Trophoblast cell (in vitro differentiated cells and primary cell): ENCODE measurements around the gene TENM4.

Experiments
- DNase-seq, 2 donors: peaks; one replicate each; pipeline ENCODE4 v3.0.0-alpha.2; 2016
- H2AFZ ChIP-seq: 2 replicates; pipeline ENCODE4 v1.6.1; 2013; ENCODE audit warnings: low read length, moderate library complexity, mild to moderate bottlenecking; ENCODE audit not compliant: insufficient read depth, poor library complexity
- H2AK5ac ChIP-seq: 2 replicates; pipeline ENCODE4 v1.6.1; 2013; ENCODE audit warnings: mild to moderate bottlenecking, low read length
- H2BK120ac ChIP-seq: 2 replicates; pipeline ENCODE4 v1.6.1; 2013; ENCODE audit warnings: low read length, mild to moderate bottlenecking, moderate library complexity; ENCODE audit not compliant: insufficient read depth, poor library complexity
- H2BK12ac ChIP-seq: 2 replicates; pipeline ENCODE4 v1.6.1; 2013; ENCODE audit warnings: mild to moderate bottlenecking, low read length, moderate library complexity
- H2BK5ac ChIP-seq: 2 replicates; pipeline ENCODE4 v1.6.1; 2013; ENCODE audit warnings: low read length, low read depth, moderate library complexity, mild to moderate bottlenecking; ENCODE audit not compliant: poor library complexity
- H3K14ac ChIP-seq: 2 replicates; pipeline ENCODE4 v1.6.1; 2013; ENCODE audit warnings: mild to moderate bottlenecking, low read length
- H3K18ac ChIP-seq: 2 replicates; pipeline ENCODE4 v1.6.1; 2013; ENCODE audit warnings: mild to moderate bottlenecking, low read length
- H3K23ac ChIP-seq: 2 replicates; pipeline ENCODE4 v1.6.1; 2013; ENCODE audit warnings: low read length
- H3K27ac ChIP-seq: 2 replicates; pipeline ENCODE4 v1.5.1; 2013; ENCODE audit warnings: low read depth, mild to moderate bottlenecking, inconsistent platforms, low read length, moderate library complexity
- H3K27me3 ChIP-seq: 2 replicates; pipeline ENCODE4 v1.6.1; 2013; ENCODE audit warnings: inconsistent platforms, mild to moderate bottlenecking, low read length, moderate library complexity; ENCODE audit not compliant: insufficient read depth
- H3K36me3 ChIP-seq, 2 experiments: 1 replicate in 1 of 2; 2 replicates in 1 of 2; pipeline ENCODE4 v1.6.1; 2013; ENCODE audit warnings: low read length in 2 of 2, mild to moderate bottlenecking in 2 of 2, moderate library complexity in 1 of 2; ENCODE audit not compliant: insufficient read depth in 2 of 2, control insufficient read depth in 1 of 2
- H3K4ac ChIP-seq: 2 replicates; pipeline ENCODE4 v1.6.1; 2013; ENCODE audit warnings: low read depth, mild to moderate bottlenecking, low read length, moderate library complexity
- H3K4me1 ChIP-seq, 2 experiments: 1 replicate in 1 of 2; 2 replicates in 1 of 2; pipeline ENCODE4 v1.6.1; 2013; ENCODE audit warnings: low read length in 2 of 2, mild to moderate bottlenecking in 2 of 2, moderate library complexity in 1 of 2; ENCODE audit not compliant: insufficient read depth in 2 of 2, control insufficient read depth in 1 of 2
- H3K4me2 ChIP-seq: 2 replicates; pipeline ENCODE4 v1.6.1; 2013; ENCODE audit warnings: inconsistent platforms, mild to moderate bottlenecking, low read length, moderate library complexity
- H3K4me3 ChIP-seq: 2 replicates; pipeline ENCODE4 v1.5.1; 2013; ENCODE audit warnings: mild to moderate bottlenecking, low read depth, low read length, inconsistent platforms
- H3K79me1 ChIP-seq: one replicate; pipeline ENCODE4 v1.6.1; 2013; ENCODE audit warnings: low read length
- H3K79me2 ChIP-seq: 2 replicates; pipeline ENCODE4 v1.6.1; 2013; ENCODE audit warnings: low read length, mild to moderate bottlenecking; ENCODE audit not compliant: control insufficient read depth, insufficient read depth, poor library complexity
- H3K9ac ChIP-seq: 2 replicates; pipeline ENCODE4 v1.6.1; 2013; ENCODE audit warnings: mild to moderate bottlenecking, low read length
- H3K9me3 ChIP-seq: 2 replicates; pipeline ENCODE4 v1.6.1; 2013; ENCODE audit warnings: low read depth, mild to moderate bottlenecking, control low read depth, inconsistent platforms, low read length; ENCODE audit not compliant: insufficient read depth
- H4K12ac ChIP-seq: 2 replicates; pipeline ENCODE4 v1.6.1; 2013; ENCODE audit warnings: low read depth, mild to moderate bottlenecking, low read length, moderate library complexity
- H4K8ac ChIP-seq: 2 replicates; pipeline ENCODE4 v1.6.1; 2013; ENCODE audit warnings: low read depth, mild to moderate bottlenecking, low read length, moderate library complexity
- H4K91ac ChIP-seq: one replicate; pipeline ENCODE4 v1.6.1; 2013; ENCODE audit warnings: low read depth, mild to moderate bottlenecking, low read length, moderate library complexity
- WGBS: extraction: QIAGEN DNeasy Blood & Tissue Kit; methylation state at CpG from one replicate; pipeline ENCODE4 v1.1.7; 2013; ENCODE audit warnings: missing lambda C conversion rate; ENCODE audit not compliant: insufficient read length, insufficient coverage; ENCODE audit errors: extremely low coverage; 5-methylcytosine and 5-hydroxymethylcytosine counted together

TENM4 gene

GRCh38 chr11:79333355-79333754 is 107.5 kb downstream of the TENM4 start:
- Histone ChIP-seq H3K4ac (no peak overlapping the region), H2AK5ac (no peak overlapping the region), H3K27ac (no peak overlapping the region), H3K23ac (no peak overlapping the region), H2BK120ac (no peak overlapping the region), H3K36me3 (no peaks in the 10 kb centered on the region), H3K14ac (no peak overlapping the region), H3K27me3 (no peaks in the 10 kb centered on the region), H3K4me2 (no peak overlapping the region), H4K8ac (no peak overlapping the region), H4K91ac (no peak overlapping the region), H3K18ac (no peak overlapping the region), H3K4me1 (no peaks in the 10 kb centered on the region), H3K9me3 (no peaks in the 10 kb centered on the region), H2BK5ac (no peak overlapping the region), H2AFZ (no peak overlapping the region), H3K9ac (no peak overlapping the region), H4K12ac (no peak overlapping the region), H3K79me1 (no peaks in the 10 kb centered on the region), H3K79me2 (no peaks in the 10 kb centered on the region), H3K4me3 (no peak overlapping the region), H2BK12ac (no peak overlapping the region)
- WGBS, result no CpG with 5 or more reads among the region's 2 CpGs
- DNase-seq, result no peak

GRCh38 chr11:79332017-79332416 is 108.8 kb downstream of the TENM4 start:
- Histone ChIP-seq H4K91ac (no peak overlapping the region), H3K27me3 (no peaks in the 10 kb centered on the region), H3K4me2 (no peak overlapping the region), H2AFZ (no peak overlapping the region), H3K27ac (no peak overlapping the region), H3K23ac (no peak overlapping the region), H2BK12ac (no peak overlapping the region), H3K14ac (no peak overlapping the region), H2BK120ac (no peak overlapping the region), H3K4me1 (no peaks in the 10 kb centered on the region), H2BK5ac (no peak overlapping the region), H3K9me3 (no peaks in the 10 kb centered on the region), H3K79me2 (no peaks in the 10 kb centered on the region), H3K9ac (no peak overlapping the region), H3K79me1 (no peaks in the 10 kb centered on the region), H4K8ac (no peak overlapping the region), H3K18ac (no peak overlapping the region), H3K4ac (no peak overlapping the region), H3K36me3 (no peaks in the 10 kb centered on the region), H4K12ac (no peak overlapping the region), H2AK5ac (no peak overlapping the region), H3K4me3 (no peak overlapping the region)
- no peak for DNase-seq
- WGBS, result no CpG with 5 or more reads among the region's 2 CpGs

- H3K4me1 ChIP-seq, result no peaks in the 10 kb centered on the region
- H3K27me3 ChIP-seq, result no peaks in the 10 kb centered on the region
- WGBS, result no CpG with 5 or more reads among the region's 5 CpGs
- H2BK12ac ChIP-seq, result no peak overlapping the region
- no peak overlapping the region for H3K18ac ChIP-seq
- H3K4ac ChIP-seq, result no peak overlapping the region
- H4K8ac ChIP-seq, result no peak overlapping the region
- H3K27ac ChIP-seq, result no peak overlapping the region
- H3K14ac ChIP-seq, result no peak overlapping the region
- H2AK5ac ChIP-seq, result no peak overlapping the region
- no peaks in the 10 kb centered on the region for H3K79me2 ChIP-seq
- H2BK120ac ChIP-seq, result no peak overlapping the region
- no peak overlapping the region for H4K12ac ChIP-seq
- no peaks in the 10 kb centered on the region for H3K79me1 ChIP-seq
- no peak overlapping the region for H3K4me2 ChIP-seq
- no peak overlapping the region for H3K4me3 ChIP-seq
- no peaks in the 10 kb centered on the region for H3K36me3 ChIP-seq
- H3K9me3 ChIP-seq, result no peaks in the 10 kb centered on the region
- H2BK5ac ChIP-seq, result no peak overlapping the region
- H3K23ac ChIP-seq, result no peak overlapping the region
- no peak overlapping the region for H3K9ac ChIP-seq
- no peak overlapping the region for H2AFZ ChIP-seq
- DNase-seq, result no peak
- no peak overlapping the region for H4K91ac ChIP-seq
These were observed 109.5 kb downstream of the TENM4 start for GRCh38 chr11:79331203-79331901.

GRCh38 chr11:79330651-79331050 is 110.2 kb downstream of the TENM4 start:
- Histone ChIP-seq H2BK12ac (no peak overlapping the region), H3K4me3 (no peak overlapping the region), H3K27me3 (no peaks in the 10 kb centered on the region), H3K4ac (no peak overlapping the region), H3K79me2 (no peaks in the 10 kb centered on the region), H2AK5ac (no peak overlapping the region), H2BK5ac (no peak overlapping the region), H3K9ac (no peak overlapping the region), H3K14ac (no peak overlapping the region), H3K4me2 (no peak overlapping the region), H3K18ac (no peak overlapping the region), H4K91ac (no peak overlapping the region), H3K4me1 (no peaks in the 10 kb centered on the region), H3K23ac (no peak overlapping the region), H3K27ac (no peak overlapping the region), H3K9me3 (no peaks in the 10 kb centered on the region), H2BK120ac (no peak overlapping the region), H3K79me1 (no peaks in the 10 kb centered on the region), H3K36me3 (no peaks in the 10 kb centered on the region), H2AFZ (no peak overlapping the region), H4K12ac (no peak overlapping the region), H4K8ac (no peak overlapping the region)
- DNase-seq, result no peak
- no CpG with 5 or more reads among the region's 8 CpGs for WGBS
